PC-9 (cell line): Measurements from ENCODE around the gene HEPACAM2.

Experiments
- EZH2 ChIP-seq: fragments of 200-600 bp; sonication (generic); IDR thresholded peaks from 2 replicates; pipeline ENCODE4 v1.8.0; 2017; ENCODE audit warnings: antibody characterized with exemption, low read depth
- TF ChIP-seq, protein P1 (sequence below): fragments of 200-600 bp; sonication (generic); conservative IDR thresholded peaks from 2 replicates; pipeline ENCODE4 v1.6.1; 2017; ENCODE audit warnings: mixed run types, antibody characterized with exemption, mild to moderate bottlenecking, moderate library complexity

DNA sequence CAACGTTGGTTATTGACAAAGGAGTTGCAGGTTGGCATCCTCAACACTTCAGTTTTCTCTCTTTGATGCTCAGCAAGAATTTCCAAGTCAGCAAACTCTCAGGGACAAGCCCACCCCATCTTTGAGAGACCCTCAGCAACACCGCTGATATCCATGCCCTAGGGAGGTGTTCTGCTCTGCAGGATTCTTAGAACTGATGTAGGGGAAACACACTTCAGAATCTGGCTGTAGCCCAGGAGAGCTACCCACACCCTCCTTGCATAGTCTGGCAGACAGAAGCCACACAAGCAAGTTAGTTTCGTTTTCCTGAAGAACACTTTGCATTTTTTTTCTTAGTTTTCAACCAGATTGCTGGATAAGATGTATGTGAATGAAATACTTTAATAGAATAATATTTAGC lies 78.9 kb downstream of the HEPACAM2 start:
- TF ChIP-seq, protein P1, sequence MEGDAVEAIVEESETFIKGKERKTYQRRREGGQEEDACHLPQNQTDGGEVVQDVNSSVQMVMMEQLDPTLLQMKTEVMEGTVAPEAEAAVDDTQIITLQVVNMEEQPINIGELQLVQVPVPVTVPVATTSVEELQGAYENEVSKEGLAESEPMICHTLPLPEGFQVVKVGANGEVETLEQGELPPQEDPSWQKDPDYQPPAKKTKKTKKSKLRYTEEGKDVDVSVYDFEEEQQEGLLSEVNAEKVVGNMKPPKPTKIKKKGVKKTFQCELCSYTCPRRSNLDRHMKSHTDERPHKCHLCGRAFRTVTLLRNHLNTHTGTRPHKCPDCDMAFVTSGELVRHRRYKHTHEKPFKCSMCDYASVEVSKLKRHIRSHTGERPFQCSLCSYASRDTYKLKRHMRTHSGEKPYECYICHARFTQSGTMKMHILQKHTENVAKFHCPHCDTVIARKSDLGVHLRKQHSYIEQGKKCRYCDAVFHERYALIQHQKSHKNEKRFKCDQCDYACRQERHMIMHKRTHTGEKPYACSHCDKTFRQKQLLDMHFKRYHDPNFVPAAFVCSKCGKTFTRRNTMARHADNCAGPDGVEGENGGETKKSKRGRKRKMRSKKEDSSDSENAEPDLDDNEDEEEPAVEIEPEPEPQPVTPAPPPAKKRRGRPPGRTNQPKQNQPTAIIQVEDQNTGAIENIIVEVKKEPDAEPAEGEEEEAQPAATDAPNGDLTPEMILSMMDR = no peak
- TF ChIP-seq EZH2 = no peak
